KMS-11 (cell line): Measurements from ENCODE around the gene SLC66A2.

Experiments used
- H2AFZ ChIP-seq: fragments of 200-600 bp; sonication (generic); 2 replicates; pipeline ENCODE4 v1.6.1; 2016; ENCODE audit warnings: antibody characterized with exemption, mixed run types, low read depth
- H3K27ac ChIP-seq: fragments of 200-600 bp; sonication (generic); 2 replicates; pipeline ENCODE4 v1.6.1; 2016; ENCODE audit warnings: mild to moderate bottlenecking, mixed run types
- H3K27me3 ChIP-seq: fragments of 200-600 bp; sonication (generic); 2 replicates; pipeline ENCODE4 v1.6.1; 2017; ENCODE audit warnings: mild to moderate bottlenecking, low read depth, mixed run types, moderate library complexity; ENCODE audit not compliant: insufficient read depth
- H3K36me3 ChIP-seq: fragments of 200-600 bp; sonication (generic); 2 replicates; pipeline ENCODE4 v1.6.1; 2017; ENCODE audit warnings: mild to moderate bottlenecking, mixed run types; ENCODE audit not compliant: insufficient read depth
- H3K4me1 ChIP-seq: fragments of 200-600 bp; sonication (generic); 2 replicates; pipeline ENCODE4 v1.6.1; 2016; ENCODE audit warnings: mild to moderate bottlenecking, low read depth, mixed run types; ENCODE audit not compliant: poor library complexity, severe bottlenecking
- H3K4me2 ChIP-seq: fragments of 200-600 bp; sonication (generic); 2 replicates; pipeline ENCODE4 v1.7.0; 2016; ENCODE audit warnings: mild to moderate bottlenecking, mixed run types
- H3K4me3 ChIP-seq: fragments of 200-600 bp; sonication (generic); IDR thresholded peaks from 2 replicates; pipeline ENCODE4 v1.6.1; 2017; ENCODE audit warnings: low read depth, low read length, mixed read lengths; ENCODE audit not compliant: insufficient read depth
- H3K79me2 ChIP-seq: fragments of 200-600 bp; sonication (generic); 2 replicates; pipeline ENCODE4 v1.6.1; 2016; ENCODE audit warnings: low read depth, mixed run types; ENCODE audit not compliant: insufficient read depth
- H3K9ac ChIP-seq: fragments of 200-600 bp; sonication (generic); 2 replicates; pipeline ENCODE4 v1.6.1; 2016; ENCODE audit warnings: mild to moderate bottlenecking, mixed run types
- H4K20me1 ChIP-seq: fragments of 200-600 bp; sonication (generic); 2 replicates; pipeline ENCODE4 v1.6.1; 2016; ENCODE audit warnings: mild to moderate bottlenecking, mixed run types; ENCODE audit not compliant: insufficient read depth
- CTCF ChIP-seq: fragments of 200-600 bp; sonication (generic); conservative IDR thresholded peaks from 2 replicates; pipeline ENCODE4 v1.6.1; 2017; ENCODE audit warnings: low read depth, mild to moderate bottlenecking, antibody characterized with exemption, low read length, moderate library complexity, mixed read lengths

The SLC66A2 gene

GRCh38 chr18:79859314-79859713 is 92.1 kb downstream of the SLC66A2 start:
- Histone ChIP-seq H2AFZ (no peak overlapping the region), H3K27ac (no peak overlapping the region), H4K20me1 (no peaks in the 10 kb centered on the region), H3K4me3 (no peak overlapping the region), H3K4me1 (no peaks in the 10 kb centered on the region), H3K4me2 (no peak overlapping the region), H3K9ac (no peak overlapping the region), H3K79me2 (no peaks in the 10 kb centered on the region), H3K36me3 (no peaks in the 10 kb centered on the region), H3K27me3 (no peaks in the 10 kb centered on the region)
- TF ChIP-seq CTCF, result no peak

- Histone ChIP-seq H3K27me3 (no peaks in the 10 kb centered on the region), H3K36me3 (no peaks in the 10 kb centered on the region), H4K20me1 (no peaks in the 10 kb centered on the region), H3K4me1 (no peaks in the 10 kb centered on the region), H3K4me2 (no peak overlapping the region), H3K27ac (no peak overlapping the region), H2AFZ (no peak overlapping the region), H3K79me2 (no peaks in the 10 kb centered on the region), H3K9ac (no peak overlapping the region), H3K4me3 (no peak overlapping the region)
- no peak for TF ChIP-seq CTCF
Observed at GRCh38 chr18:79857082-79857671, 94.3 kb downstream of the SLC66A2 start.

- H2AFZ ChIP-seq, result no peak overlapping the region
- no peak for TF ChIP-seq CTCF
- H3K27me3 ChIP-seq, result no peaks in the 10 kb centered on the region
- H3K79me2 ChIP-seq, result no peaks in the 10 kb centered on the region
- H3K4me3 ChIP-seq, result no peak overlapping the region
- H3K36me3 ChIP-seq, result no peaks in the 10 kb centered on the region
- H3K27ac ChIP-seq, result no peak overlapping the region
- no peak overlapping the region for H3K9ac ChIP-seq
- H4K20me1 ChIP-seq, result no peaks in the 10 kb centered on the region
- no peaks in the 10 kb centered on the region for H3K4me1 ChIP-seq
- H3K4me2 ChIP-seq, result no peak overlapping the region
Observed at GRCh38 chr18:79856119-79857007, 95.1 kb downstream of the SLC66A2 start.

GRCh38 chr18:79855147-79855933 is 96.1 kb downstream of the SLC66A2 start:
- Histone ChIP-seq H3K79me2 (no peaks in the 10 kb centered on the region), H3K4me3 (no peak overlapping the region), H4K20me1 (no peaks in the 10 kb centered on the region), H3K36me3 (no peaks in the 10 kb centered on the region), H2AFZ (no peak overlapping the region), H3K27ac (no peak overlapping the region), H3K27me3 (no peaks in the 10 kb centered on the region), H3K4me2 (no peak overlapping the region), H3K4me1 (no peaks in the 10 kb centered on the region), H3K9ac (no peak overlapping the region)
- TF ChIP-seq CTCF, result no peak
